ENCODE results near the gene ADI1. TPM values are rescaled to one million over a fixed set of nuclear protein-coding genes. Genes with fewer than 3 reads are reported as not detected.

The ADI1 gene
- total RNA-seq, 2 experiments from 2014 or later = 19.2 to 22.1 TPM

DNA sequence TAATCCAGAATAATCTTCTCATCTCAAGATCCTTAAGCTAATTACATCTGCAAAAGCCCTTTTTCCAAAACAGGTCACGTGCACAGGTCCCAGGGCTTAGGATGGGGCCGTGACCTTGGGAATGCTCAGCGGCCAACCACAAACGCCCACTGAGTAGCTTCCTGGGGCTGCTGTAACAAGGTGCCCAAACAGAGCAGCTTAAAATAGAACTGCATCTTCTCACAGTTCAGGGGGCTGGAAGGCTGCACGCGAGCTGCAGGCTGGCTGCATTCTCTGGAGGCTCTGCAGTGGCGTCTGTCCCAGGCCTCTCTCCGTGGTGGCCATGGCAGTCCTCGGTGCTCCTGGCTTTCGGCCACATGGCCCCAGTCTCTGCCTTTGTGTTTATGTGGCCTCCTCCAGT lies 31.9 kb downstream of the ADI1 start:
- Histone ChIP-seq H3K4me2 (ENCODE audit: low read length) (no peak overlapping the region), H3K9me3 (ENCODE audit: low read length) (no peaks in the 10 kb centered on the region), H3K4me1 (ENCODE audit: insufficient read depth, low read length, poor library complexity, severe bottlenecking) (peaks cover 4% of the 10 kb centered on the region), H4K20me1 (ENCODE audit: insufficient read depth, low read length) (no peaks in the 10 kb centered on the region), H3K9me2 (ENCODE audit: insufficient read depth, low read length) (no peaks in the 10 kb centered on the region), H3K79me2 (ENCODE audit: insufficient read depth, low read depth, low read length) (no peaks in the 10 kb centered on the region), H2AFZ (ENCODE audit: low read length) (no peak overlapping the region), H3K4me3 (ENCODE audit: low read depth, low read length, poor library complexity, severe bottlenecking) (no peak overlapping the region), H3K27ac (ENCODE audit: low read depth, low read length, poor library complexity, severe bottlenecking) (no peak overlapping the region), H3K36me3 (ENCODE audit: insufficient read depth, low read length) (no peaks in the 10 kb centered on the region)
- no peak for TF ChIP-seq EZH2phosphoT487 (IDR thresholded peaks at IDR 0.05; ENCODE audit: borderline replicate concordance, low read depth, low read length)
- TF ChIP-seq, protein P1, sequence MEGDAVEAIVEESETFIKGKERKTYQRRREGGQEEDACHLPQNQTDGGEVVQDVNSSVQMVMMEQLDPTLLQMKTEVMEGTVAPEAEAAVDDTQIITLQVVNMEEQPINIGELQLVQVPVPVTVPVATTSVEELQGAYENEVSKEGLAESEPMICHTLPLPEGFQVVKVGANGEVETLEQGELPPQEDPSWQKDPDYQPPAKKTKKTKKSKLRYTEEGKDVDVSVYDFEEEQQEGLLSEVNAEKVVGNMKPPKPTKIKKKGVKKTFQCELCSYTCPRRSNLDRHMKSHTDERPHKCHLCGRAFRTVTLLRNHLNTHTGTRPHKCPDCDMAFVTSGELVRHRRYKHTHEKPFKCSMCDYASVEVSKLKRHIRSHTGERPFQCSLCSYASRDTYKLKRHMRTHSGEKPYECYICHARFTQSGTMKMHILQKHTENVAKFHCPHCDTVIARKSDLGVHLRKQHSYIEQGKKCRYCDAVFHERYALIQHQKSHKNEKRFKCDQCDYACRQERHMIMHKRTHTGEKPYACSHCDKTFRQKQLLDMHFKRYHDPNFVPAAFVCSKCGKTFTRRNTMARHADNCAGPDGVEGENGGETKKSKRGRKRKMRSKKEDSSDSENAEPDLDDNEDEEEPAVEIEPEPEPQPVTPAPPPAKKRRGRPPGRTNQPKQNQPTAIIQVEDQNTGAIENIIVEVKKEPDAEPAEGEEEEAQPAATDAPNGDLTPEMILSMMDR (conservative IDR thresholded peaks at IDR 0.05; ENCODE audit: low read length) = no peak
- BruUV-seq (replicated peaks) = no TSS peak
- ChIA-PET CTCF (ENCODE audit: unreplicated experiment) (no interaction called here), POLR2A (interaction anchor here (0.5 kb wide), 1 partner anchor 95 kb away, joined by 3 read pairs; no protein-coding TSS in a partner anchor)
- intact Hi-C loops (cut with micrococcal nuclease; ENCODE audit: unreplicated experiment) = no loop called here
- no peak for DNase-seq (ENCODE audit: low spot score)

DNA sequence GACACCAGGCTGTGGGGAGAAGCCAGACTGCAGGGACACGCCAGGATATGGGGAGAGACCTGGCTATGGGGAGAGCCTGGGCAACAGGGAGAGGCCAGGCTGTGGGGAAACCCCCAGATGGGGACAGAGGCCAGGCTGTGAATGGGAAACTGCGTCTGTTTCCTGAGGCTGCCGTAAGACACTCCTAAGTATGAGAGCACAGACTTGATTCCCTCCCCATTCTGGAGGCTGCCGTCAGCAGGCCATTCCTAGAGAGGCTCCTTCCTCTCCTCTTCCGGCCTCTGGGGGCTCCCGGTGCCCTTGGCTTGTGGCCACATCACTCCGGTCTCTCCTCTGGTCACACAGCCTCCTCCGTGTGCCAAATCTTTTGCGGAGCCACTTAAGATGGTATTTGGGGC lies 32.3 kb downstream of the ADI1 start:
- no peaks in the 10 kb centered on the region for H3K9me3 ChIP-seq (ENCODE audit: low read length)
- H3K27ac ChIP-seq (ENCODE audit: low read depth, low read length, poor library complexity, severe bottlenecking) = no peak overlapping the region
- POLR2A ChIA-PET = interaction anchor here (0.5 kb wide), 1 partner anchor 96 kb away, joined by 3 read pairs; no protein-coding TSS in a partner anchor
- intact Hi-C loops (cut with micrococcal nuclease; ENCODE audit: unreplicated experiment) = no loop called here
- DNase-seq (ENCODE audit: low spot score) = no peak
- H3K79me2 ChIP-seq (ENCODE audit: insufficient read depth, low read depth, low read length) = no peaks in the 10 kb centered on the region
- TF ChIP-seq, protein P1 (conservative IDR thresholded peaks at IDR 0.05; ENCODE audit: low read length) = no peak
- no peak for TF ChIP-seq EZH2phosphoT487 (IDR thresholded peaks at IDR 0.05; ENCODE audit: borderline replicate concordance, low read depth, low read length)
- H3K36me3 ChIP-seq (ENCODE audit: insufficient read depth, low read length) = no peaks in the 10 kb centered on the region
- CTCF ChIA-PET (ENCODE audit: unreplicated experiment) = no interaction called here
- H3K4me2 ChIP-seq (ENCODE audit: low read length) = no peak overlapping the region
- BruUV-seq (replicated peaks) = no TSS peak
- peaks cover 4% of the 10 kb centered on the region for H3K4me1 ChIP-seq (ENCODE audit: insufficient read depth, low read length, poor library complexity, severe bottlenecking)
- no peaks in the 10 kb centered on the region for H4K20me1 ChIP-seq (ENCODE audit: insufficient read depth, low read length)
- no peaks in the 10 kb centered on the region for H3K9me2 ChIP-seq (ENCODE audit: insufficient read depth, low read length)
- no peak overlapping the region for H3K4me3 ChIP-seq (ENCODE audit: low read depth, low read length, poor library complexity, severe bottlenecking)
- no peak overlapping the region for H2AFZ ChIP-seq (ENCODE audit: low read length)

DNA sequence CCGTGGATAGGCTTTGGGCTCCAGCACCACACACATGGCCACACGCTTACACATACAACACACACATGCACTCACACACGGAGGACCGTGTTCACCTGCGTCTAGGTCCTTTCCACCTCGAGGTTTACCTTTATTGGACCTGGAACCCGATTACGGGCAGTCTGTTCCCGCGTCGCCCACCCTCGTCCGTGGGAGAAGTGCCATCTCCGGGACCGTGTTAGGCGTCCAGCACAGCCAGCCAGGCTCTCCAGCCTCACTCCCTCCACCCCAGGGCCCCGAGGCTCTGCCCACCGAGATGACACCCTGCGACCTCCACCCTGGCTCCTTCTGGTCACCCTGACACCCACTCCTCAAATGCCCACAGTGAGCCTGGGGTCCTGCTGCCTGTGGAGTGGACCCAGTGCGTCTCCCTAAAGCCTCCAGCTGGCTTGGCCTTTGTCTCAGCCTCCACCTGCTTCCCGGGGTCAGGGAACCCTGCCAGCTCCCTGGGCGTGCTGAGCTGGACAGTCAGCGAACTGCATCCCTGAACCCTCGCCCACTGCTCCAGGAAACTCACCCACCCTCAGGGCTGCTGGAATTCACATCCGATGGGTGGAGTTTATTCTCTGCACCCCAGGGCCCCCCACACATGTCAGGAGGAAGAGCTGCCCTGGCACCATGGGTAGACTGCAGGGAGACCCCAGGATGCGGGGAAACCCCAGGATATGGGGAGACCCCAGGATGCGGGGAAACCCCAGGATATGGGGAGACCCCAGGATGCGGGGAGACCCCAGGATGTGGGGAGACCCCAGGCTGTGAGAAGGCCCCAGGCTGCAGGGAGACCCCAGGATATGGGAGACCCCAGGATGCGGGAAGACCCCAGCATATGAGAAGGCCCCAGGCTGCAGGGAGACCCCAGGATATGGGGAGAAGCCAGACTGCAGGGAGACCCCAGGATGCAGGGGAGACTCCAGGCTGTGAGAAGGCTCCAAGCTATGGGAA lies 33.0 kb downstream of the ADI1 start:
- H3K9me2 ChIP-seq (ENCODE audit: insufficient read depth, low read length) = no peaks in the 10 kb centered on the region
- H3K4me3 ChIP-seq (ENCODE audit: low read depth, low read length, poor library complexity, severe bottlenecking) = no peak overlapping the region
- TF ChIP-seq, protein P1 (conservative IDR thresholded peaks at IDR 0.05; ENCODE audit: low read length) = no peak
- TF ChIP-seq EZH2phosphoT487 (IDR thresholded peaks at IDR 0.05; ENCODE audit: borderline replicate concordance, low read depth, low read length) = no peak
- intact Hi-C loops (cut with micrococcal nuclease; ENCODE audit: unreplicated experiment) = no loop called here
- H3K9me3 ChIP-seq (ENCODE audit: low read length) = no peaks in the 10 kb centered on the region
- no peak overlapping the region for H3K27ac ChIP-seq (ENCODE audit: low read depth, low read length, poor library complexity, severe bottlenecking)
- no peaks in the 10 kb centered on the region for H4K20me1 ChIP-seq (ENCODE audit: insufficient read depth, low read length)
- H3K4me1 ChIP-seq (ENCODE audit: insufficient read depth, low read length, poor library complexity, severe bottlenecking) = peaks cover 7% of the 10 kb centered on the region
- no peaks in the 10 kb centered on the region for H3K79me2 ChIP-seq (ENCODE audit: insufficient read depth, low read depth, low read length)
- no TSS peak for BruUV-seq (replicated peaks)
- POLR2A ChIA-PET = no interaction called here
- no peak for DNase-seq (ENCODE audit: low spot score)
- no peak overlapping the region for H3K4me2 ChIP-seq (ENCODE audit: low read length)
- CTCF ChIA-PET (ENCODE audit: unreplicated experiment) = no interaction called here
- no peak overlapping the region for H2AFZ ChIP-seq (ENCODE audit: low read length)
- no peaks in the 10 kb centered on the region for H3K36me3 ChIP-seq (ENCODE audit: insufficient read depth, low read length)
